Putamen (tissue), 1 donor: ENCODE measurements around the gene CDC6.
A peak's percentile ranks its signal among the peaks of the same experiment; 100 is the strongest.

Experiments
- DNase-seq: peaks from one replicate; pipeline ENCODE4 v3.0.0-alpha.2; 2016; ENCODE audit warnings: low spot score

Gene CDC6

DNA sequence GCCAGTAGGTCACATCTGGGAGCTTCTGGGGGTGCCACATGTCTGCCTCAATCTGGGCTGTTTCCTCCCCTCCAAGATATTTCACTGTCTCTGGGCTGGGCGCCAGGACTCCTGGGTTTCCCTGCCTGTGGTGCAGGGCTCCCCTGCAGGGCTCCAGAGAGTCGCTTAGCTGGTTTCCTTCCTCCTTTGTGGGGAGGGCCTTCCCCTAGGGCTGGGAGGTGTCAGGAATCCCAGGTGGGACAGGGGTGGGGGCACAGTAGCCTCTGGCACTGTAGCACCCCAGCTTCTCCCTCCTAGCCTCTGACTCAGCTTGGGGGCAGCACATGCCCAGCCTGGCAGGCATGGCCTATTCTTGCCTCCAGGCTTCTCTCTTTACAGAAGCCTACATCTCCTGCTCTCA is 23.9 kb downstream of the CDC6 start:
- DNase-seq: no peak

GRCh38 chr17:40312131-40312731 is 24.6 kb downstream of the CDC6 start:
- DNase-seq: peak; percentile 54

DNA sequence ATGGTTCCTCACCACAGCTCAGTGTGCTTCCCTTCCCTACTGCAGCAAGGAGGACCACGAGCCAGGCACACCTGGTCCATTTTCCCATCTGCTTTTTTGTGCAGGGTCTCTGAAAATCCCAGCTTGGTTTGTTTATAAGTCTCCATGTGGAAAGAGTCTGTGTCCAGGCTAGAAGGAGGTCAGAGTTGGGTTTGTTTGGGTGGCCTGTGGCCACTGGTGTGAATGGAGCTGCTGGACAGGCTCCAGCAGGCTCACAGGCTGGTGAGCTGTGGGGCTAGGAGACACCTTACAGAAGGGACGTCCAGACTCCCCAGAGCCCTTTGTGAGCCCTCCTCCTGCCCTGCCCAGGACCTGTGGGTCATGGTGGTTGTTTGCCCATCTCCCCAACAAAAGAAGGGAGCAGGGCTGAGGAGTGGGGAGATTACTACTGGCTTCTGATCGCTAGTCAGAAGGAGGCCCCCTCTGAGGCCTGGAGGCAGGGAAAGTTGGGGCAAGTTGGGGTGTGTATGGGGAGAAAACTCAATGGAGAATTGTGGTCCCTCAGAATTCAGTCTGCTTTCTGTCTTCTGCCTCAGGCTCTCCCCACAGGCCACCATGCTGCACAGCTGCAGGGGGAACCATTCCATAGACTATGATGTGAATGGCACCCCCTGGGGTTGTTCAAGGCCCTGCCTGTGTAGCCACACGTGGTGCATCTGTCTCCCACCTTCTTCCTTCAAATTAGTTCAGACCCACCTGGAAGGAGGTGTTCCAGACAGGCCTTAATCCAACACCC is 25.4 kb downstream of the CDC6 start:
- no peak for DNase-seq

DNA sequence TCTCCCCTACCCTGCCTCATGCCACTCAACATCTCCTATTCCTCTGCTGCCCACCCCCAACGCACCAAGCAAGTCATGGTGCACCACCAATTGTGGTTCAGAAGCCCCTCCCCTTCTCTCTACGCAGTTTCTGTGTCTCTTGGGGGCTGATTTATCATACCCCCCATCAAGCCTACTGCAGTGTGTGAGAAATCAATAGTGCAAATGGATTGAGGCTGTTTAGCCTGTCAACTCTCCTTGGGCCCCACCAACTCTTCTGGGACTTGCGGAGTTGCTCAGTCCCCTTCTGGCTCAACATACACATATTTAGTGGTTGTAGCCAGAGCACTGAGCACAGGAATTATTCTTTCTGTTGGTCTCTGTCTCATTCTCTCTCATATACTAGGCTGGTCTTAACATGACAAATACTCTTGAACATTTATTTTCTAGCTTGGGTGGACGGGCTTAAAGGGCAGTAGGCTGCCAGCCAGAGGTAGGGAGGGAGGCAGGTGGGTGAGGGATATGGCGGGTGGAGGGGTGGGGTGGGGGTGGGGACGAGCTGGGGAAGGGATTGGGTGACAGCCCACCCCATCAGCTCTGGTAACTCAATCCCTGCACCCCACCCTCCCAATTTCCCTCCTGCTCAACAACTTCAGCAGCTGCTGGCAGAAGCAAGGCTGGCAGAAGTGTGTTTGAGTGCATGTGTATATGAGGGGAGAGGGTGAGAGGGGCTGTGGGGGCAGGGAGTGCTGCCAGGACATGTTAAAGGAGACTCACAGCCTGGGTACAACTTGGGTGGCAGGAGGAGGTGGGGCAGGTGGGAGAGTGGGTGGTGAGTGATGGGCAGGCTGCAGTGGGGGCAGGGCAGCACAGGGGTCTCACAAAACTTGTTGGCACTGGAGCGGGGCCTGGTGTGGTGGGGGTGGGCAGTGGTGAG is 26.2 kb downstream of the CDC6 start:
- DNase-seq: no peak

GRCh38 chr17:40314584-40314956 is 26.9 kb downstream of the CDC6 start:
- DNase-seq: no peak

GRCh38 chr17:40315206-40315605 is 27.5 kb downstream of the CDC6 start:
- no peak for DNase-seq

DNA sequence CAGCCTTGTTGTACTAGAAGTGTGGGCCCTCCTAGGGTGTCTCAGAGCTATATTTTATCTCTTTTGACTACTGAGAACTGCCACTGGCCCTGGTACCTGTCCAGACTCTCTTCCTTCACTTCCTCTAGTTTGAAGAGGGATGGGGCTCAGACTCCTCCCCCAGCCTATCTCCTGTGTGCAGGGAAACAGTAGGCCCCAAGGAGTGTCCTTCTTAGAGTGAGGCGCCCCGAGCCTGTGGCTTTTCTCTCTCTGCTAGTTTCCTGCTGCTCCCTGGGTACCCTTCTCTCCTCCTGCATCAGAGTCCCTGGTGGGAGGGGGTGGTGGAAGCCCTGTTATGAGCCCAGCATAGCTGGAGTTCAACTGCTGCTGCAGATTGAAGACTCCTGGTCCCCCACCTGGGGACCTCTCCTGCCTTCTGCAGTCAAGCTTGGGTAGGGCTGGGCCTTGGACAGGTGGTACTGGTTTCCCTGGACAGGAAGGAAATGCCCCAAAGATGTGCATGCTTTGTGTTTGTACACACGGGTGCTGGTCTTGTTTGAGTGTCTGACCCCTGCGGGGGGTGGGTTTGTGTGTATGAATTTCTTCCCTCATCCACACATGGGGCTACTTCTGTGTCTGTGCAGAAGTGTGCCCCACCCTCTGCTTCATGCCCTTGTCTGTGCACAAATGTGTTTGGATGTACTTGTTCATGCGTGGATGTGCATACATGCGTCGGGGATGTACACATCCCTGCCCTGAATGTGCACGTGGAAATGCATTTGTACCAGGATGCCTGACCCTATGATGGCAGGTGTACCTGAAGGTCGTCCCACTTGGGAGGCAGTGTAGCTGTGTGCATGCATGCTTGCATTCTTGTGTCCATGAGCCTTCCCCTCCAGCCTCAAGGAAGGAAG is 28.2 kb downstream of the CDC6 start:
- DNase-seq: no peak

GRCh38 chr17:40316571-40317344 is 29.1 kb downstream of the CDC6 start:
- DNase-seq: no peak

GRCh38 chr17:40317345-40317873 is 29.7 kb downstream of the CDC6 start:
- no peak for DNase-seq

DNA sequence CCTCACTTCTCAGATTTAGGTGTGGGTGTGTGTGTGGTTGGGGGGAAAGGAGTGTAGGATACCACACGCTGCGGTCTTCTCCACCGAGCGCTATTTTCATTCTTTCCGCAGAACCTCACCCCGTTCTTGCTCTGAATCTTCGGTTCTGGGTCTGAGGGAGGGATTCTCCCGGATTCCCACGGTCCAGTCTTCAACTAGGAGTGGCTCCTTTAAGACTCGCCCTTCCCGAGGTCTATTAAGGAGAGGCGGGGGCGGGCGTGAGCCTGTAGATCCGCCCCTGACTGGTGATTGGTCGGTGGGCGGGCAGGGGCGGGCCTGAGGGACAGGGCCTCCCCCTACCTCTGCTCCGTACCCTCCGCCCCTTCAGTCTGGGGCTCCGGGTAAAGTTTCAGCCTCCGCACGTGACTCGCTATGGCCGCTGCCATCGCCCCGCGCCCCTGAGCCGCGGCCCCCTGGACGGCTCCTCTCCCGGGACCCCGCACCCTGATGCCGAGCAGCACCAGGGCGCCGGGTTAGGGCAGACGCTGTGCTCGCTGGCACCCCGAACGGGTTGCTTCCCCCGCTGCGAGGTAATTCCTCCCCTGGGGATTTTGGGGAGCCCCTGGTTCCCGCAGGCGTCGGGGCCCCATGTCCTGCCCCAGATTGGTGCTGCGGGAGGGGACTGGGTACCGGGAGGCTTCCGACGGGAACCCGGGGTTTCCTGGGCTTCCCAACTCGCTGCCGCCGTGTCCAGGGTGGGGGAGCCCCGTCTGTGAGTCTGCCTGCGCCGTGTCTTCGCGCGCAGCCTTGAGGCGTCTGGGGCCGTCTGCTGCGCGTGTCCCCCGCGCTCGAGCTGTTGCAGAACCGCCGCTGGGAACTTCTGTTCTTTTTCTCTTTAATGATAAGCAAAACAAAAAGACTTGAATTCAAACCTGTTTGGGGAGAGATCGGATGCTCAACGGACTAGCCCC is 30.5 kb downstream of the CDC6 start:
- DNase-seq: peak; percentile 94

DNA sequence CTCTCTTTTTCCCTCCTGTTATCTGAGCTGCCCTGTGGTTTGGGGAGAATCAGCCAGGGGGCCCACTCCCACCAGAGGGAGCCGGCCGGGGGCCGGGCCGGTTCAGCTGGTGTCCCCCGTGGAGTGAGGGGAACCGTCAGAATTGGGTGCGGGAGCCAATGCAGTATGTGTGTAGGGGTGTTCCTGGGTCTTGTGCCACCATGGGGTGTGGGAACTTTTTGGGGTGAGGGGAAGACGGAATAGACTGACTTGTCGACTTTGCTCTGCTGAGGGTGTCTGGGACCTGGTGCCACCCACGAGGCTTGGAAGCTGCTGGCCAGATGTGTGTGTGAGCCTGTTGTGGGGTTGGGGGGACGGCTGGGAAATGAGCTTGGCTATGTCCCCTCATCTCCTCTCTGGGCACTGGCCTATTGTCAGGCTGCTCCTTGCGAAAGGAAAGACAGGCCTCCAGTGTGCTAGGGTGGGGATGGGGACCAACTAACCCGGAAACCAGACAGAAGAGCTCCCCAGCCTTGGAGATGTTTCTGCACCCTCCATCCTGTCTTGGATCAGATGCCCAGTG is 31.2 kb downstream of the CDC6 start:
- no peak for DNase-seq

GRCh38 chr17:40319651-40320540 is 32.2 kb downstream of the CDC6 start:
- no peak for DNase-seq

GRCh38 chr17:40320756-40321523 is 33.3 kb downstream of the CDC6 start:
- DNase-seq: no peak

DNA sequence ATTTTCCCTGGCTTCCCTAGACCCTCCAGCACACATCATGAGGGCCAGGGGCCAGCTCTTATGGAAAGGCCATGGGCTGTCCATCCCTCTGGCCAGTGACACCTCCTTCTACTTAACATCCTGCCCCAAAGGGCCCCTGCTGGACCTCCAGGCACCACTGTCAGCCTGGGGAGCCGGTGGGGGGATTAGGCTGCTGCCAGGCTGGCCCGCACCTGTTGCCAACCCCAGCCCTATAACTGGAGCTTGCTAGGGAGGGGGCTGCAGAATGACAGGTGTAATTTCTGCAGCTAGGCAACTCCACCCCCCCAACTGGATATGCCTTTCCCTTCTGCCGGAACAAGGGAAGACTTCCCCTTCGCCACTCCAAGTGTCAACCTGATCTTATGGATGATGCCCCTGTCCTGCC is 33.8 kb downstream of the CDC6 start:
- no peak for DNase-seq

DNA sequence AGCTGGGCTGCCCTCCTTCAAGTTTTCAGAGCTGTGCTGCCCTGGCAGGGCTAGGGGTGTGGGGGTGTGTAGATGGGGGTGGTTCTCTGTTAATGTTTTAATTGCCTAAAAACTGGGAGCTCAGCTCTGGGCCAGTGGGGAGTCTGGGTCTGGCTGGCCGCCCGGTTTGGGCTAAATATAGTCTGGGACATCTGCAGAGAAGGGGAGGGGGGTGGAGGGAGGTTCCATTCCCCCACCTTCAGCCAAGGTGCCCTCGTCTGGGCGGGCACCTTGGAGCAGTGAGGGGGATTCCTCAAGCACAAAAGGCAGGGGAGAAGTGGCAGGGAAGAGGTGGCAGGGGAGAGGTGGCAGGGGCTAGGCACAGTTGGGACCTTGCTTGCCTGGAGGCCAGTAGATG is 34.3 kb downstream of the CDC6 start:
- no peak for DNase-seq

DNA sequence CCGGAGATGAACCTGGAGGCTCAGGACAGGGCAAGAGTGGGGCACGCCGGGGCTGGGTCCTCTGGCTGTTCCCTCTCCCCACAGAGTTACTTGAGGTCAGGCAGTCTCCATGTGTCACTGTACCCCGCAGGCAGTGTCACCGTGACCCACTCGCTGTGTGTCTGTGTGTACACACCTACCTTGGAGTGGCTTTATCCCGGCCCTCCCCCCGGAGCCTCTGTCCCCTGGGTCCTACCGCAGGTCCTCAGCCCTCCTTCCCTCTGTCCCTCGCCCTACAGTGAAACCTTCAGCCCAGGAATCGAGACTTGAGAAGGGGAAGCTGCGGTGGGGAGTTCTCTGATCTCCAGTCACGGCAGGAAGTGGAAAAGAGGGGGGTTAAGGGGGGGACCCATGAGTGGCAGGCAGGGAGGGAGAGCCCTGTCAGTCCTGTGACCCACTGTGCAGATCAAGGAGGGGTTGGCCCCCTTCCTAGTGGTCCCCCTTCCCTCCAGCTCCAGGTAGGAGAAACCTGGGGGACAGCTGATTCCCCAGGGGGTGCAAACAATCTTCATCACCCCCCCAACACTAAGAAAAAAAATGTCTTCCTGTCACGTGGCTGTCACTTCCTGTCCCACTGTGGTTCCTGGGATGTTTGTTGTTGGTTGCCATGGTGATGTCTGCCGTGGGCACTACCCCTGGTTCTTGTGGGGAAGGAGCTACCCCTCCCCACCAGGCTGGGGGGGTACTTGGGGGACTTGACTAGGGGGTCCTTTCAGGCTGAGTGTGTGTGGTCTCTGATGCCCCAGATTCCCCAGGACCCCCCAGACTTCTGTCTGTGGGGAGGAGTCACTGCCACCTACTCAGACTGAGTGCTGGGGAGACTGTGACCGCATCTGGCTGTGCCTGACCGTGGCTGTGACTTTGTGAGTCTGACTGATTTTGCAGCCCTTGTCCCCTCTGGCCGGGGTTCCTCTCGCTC is 35.0 kb downstream of the CDC6 start:
- DNase-seq: peak; percentile 57
